Stimulated activated naive CD8-positive, alpha-beta T cell treated with anti-CD3 and anti-CD28 coated beads, Interleukin-15, amount 100 ng/mL, for 72 hours (primary cell): ENCODE data around the gene TIMM44.

Experiments used
- ATAC-seq: fragments of 150-1000 bp; cut with Tn5 transposase; 2 replicates; pipeline ENCODE4 v1.10.0; 2021; ENCODE audit warnings: mild to moderate bottlenecking, moderate library complexity
- DNase-seq, 2 donors: peaks; one replicate each; pipeline ENCODE4 v3.0.0; 2021 to 2022
- H3K27ac Mint-ChIP-seq, 2 donors: one replicate each; pipeline ENCODE4 v1.8.0; 2022; ENCODE audit warnings: mild to moderate bottlenecking in 2 of 2, mixed read lengths in 2 of 2, moderate library complexity in 2 of 2
- H3K27me3 Mint-ChIP-seq: one replicate; pipeline ENCODE4 v1.8.0; 2022; ENCODE audit warnings: mixed read lengths
- H3K4me1 Mint-ChIP-seq: one replicate; pipeline ENCODE4 v1.8.0; 2022; ENCODE audit warnings: mild to moderate bottlenecking, mixed read lengths
- H3K4me3 Mint-ChIP-seq, 2 donors: one replicate each; pipeline ENCODE4 v1.8.0; 2022; ENCODE audit warnings: mild to moderate bottlenecking in 2 of 2, mixed read lengths in 2 of 2, moderate library complexity in 1 of 2
- H3K9me3 Mint-ChIP-seq, 2 donors: one replicate each; pipeline ENCODE4 v1.8.0; 2022; ENCODE audit warnings: mixed read lengths in 2 of 2

Gene TIMM44

GRCh38 chr19:7908742-7909461, 34.6 kb downstream of the TIMM44 start:
- Mint-ChIP-seq H3K27ac (no peak overlapping the region), H3K9me3 (no peaks in the 10 kb centered on the region), H3K27me3 (no peaks in the 10 kb centered on the region), H3K4me1 (peaks cover 42% of the 10 kb centered on the region), H3K4me3 (no peak overlapping the region)
- DNase-seq (no peak), ATAC-seq (no peak)

- Mint-ChIP-seq H3K4me1 (peaks cover 46% of the 10 kb centered on the region), H3K27me3 (no peaks in the 10 kb centered on the region), H3K4me3 (no peak overlapping the region), H3K27ac (no peak overlapping the region), H3K9me3 (no peaks in the 10 kb centered on the region)
- ATAC-seq: no peak
- DNase-seq: no peak
Measured at GRCh38 chr19:7908078-7908699, 35.3 kb downstream of the TIMM44 start.

- Mint-ChIP-seq H3K9me3 (no peaks in the 10 kb centered on the region), H3K4me1 (peaks cover 52% of the 10 kb centered on the region), H3K4me3 (no peak overlapping the region), H3K27me3 (no peaks in the 10 kb centered on the region), H3K27ac (peak overlapping the region in 1 of 2 donors; percentile 61)
- DNase-seq (no peak), ATAC-seq (no peak)
Measured at GRCh38 chr19:7907544-7907943, 35.9 kb downstream of the TIMM44 start.

DNA sequence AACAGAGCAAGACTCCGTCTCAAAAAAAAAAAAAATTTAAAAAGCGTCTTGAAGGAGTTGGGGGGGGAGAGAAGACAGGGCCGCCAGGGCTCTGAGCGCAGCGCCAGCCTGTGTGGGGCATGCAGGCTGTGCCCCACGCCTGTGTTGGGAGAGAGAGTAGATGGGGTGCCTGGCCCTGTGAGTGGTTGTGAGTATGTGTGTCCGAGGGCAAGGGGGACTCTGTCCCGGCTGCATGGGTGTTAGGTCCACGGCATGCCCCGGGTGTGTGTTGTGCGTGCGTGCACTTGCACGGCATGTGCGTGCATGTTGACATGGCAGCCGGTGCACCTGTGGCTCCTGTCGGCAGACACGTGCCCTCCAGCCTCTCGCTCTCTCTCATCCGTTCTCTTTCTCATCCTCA, 36.3 kb downstream of the TIMM44 start:
- Mint-ChIP-seq H3K9me3 (no peaks in the 10 kb centered on the region), H3K27ac (peak overlapping the region; percentile 61 to 82), H3K4me1 (peaks cover 55% of the 10 kb centered on the region), H3K27me3 (no peaks in the 10 kb centered on the region), H3K4me3 (no peak overlapping the region)
- no peak for ATAC-seq
- DNase-seq: no peak

DNA sequence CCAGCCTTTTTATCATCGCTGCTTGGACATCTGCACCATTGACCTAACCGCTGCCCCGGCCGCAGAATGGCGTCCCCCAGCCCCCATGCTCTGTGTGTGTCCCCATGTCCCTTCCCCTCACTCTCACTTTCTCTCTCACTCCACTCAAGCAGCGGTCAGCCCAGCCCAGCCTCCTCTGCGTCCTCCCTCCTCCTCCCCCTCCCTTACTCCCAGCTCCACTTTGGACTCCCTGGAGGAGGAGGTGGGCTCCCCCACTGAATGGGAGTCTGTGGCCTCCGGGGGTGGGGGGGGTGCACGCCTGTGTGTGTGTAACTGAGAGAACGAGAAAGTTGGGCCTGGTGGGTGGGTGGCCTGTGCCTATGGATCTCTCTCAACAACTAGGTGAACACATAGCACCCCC, 37.6 kb downstream of the TIMM44 start:
- ATAC-seq (no peak), DNase-seq (no peak)
- Mint-ChIP-seq H3K27me3 (no peaks in the 10 kb centered on the region), H3K4me3 (peak overlapping the region; percentile 60 to 92), H3K27ac (peak overlapping the region in 1 of 2 donors; percentile 54), H3K9me3 (no peaks in the 10 kb centered on the region), H3K4me1 (peaks cover 55% of the 10 kb centered on the region)

DNA sequence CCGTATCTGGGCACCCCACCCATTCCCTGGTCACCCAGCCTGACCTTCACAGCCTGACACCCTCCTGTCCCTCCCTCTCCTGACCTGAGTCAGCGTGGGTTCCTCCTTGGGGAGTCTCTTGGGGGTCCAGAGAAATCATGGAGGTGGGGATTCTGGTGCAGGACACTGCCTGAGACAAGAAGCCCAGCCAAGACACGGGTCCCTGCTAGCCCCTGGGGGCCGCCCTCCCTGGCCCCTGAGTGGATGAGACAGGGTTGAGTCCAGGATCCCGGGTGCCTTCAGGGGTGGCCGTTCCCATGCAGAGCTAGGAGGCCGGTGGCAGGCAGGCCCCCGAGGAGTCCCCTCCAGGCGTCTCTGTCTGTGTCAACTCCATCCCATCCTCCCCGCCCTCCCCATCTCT, 38.2 kb downstream of the TIMM44 start:
- ATAC-seq (no peak), DNase-seq (no peak)
- Mint-ChIP-seq H3K4me1 (peaks cover 55% of the 10 kb centered on the region), H3K27me3 (no peaks in the 10 kb centered on the region), H3K27ac (peak overlapping the region; percentile 96 to 98), H3K4me3 (peak overlapping the region; percentile 92 to 95), H3K9me3 (no peaks in the 10 kb centered on the region)

- ATAC-seq (peak; percentile 69), DNase-seq (peak; percentile 70 to 76)
- H3K27me3 Mint-ChIP-seq: no peaks in the 10 kb centered on the region
- peak overlapping the region; percentile 96 to 98 for H3K27ac Mint-ChIP-seq
- H3K9me3 Mint-ChIP-seq: no peaks in the 10 kb centered on the region
- H3K4me1 Mint-ChIP-seq: peaks cover 55% of the 10 kb centered on the region
- H3K4me3 Mint-ChIP-seq: peak overlapping the region; percentile 92 to 95
Measured at GRCh38 chr19:7904074-7905020, 39.1 kb downstream of the TIMM44 start.

DNA sequence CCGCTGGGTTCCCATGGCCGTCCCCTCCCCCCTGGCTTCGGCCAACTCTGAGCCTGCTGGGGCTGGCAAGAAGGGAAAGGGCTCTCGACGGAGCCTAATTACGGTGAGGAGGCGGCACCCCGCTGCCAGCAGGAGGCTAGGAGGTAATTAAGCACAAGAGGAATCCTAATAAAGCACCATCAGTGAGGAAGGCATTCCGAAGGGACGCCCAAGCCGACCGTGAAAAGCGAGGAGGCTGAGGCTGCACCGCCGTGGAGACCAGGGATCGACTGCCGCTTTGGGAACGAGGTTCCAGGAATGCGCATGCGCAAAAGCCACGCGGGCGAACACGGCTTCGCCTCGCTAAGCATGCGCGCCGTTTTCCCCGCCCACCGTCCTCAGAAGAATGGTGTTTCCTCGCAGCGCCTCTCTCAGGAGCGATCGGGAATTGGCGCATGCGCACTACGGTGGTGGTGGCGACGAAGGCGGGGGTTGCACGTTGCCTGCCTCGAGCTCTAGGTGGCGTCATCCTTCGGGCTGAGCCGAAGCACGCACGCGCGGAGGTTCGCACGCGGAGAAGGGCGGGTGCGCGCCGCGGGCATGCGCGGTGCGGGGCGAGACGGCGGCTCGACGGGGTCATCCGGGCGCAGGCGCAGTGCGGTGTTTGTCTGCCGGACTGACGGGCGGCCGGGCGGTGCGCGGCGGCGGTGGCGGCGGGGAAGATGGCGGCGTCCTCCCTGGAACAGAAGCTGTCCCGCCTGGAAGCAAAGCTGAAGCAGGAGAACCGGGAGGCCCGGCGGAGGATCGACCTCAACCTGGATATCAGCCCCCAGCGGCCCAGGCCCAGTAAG, 40.0 kb downstream of the TIMM44 start, which contains the start of gene MAP2K7:
MAP2K7 (plus strand) TSS at position 634 of the 830 bp plus-strand sequence; CDS start at position 702, 68 bp downstream.
- peak within 1 kb of the TSS; percentile 96 to 99 for H3K27ac Mint-ChIP-seq
- peak within 1 kb of the TSS; percentile 94 to 95 for H3K4me3 Mint-ChIP-seq

DNA sequence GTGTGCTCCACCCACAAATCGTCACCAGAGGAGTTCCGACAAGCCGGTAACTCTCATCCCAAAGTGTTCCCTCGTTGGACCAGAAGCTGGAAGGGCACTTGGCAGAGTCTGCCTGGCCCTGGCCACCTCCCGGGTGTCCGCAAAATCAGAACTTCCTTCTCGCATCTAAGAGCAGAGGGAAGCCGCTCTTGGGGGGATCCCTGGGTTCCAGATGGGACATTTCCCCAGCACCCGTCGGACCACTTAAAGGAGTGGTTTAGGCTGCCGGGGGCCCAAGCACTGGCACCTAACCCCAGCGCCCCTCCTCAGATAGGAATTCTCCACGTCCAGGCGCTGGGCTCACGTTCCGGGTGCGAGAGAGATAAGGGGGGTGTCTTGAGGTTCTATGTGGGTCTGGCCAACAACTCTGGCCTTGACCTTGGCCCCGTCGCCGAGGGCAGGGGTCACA, 40.6 kb downstream of the TIMM44 start:
- ATAC-seq: no peak
- peaks cover 48% of the 10 kb centered on the region for H3K4me1 Mint-ChIP-seq
- H3K9me3 Mint-ChIP-seq: no peaks in the 10 kb centered on the region
- peak overlapping the region; percentile 92 to 99 for H3K27ac Mint-ChIP-seq
- DNase-seq: no peak
- no peaks in the 10 kb centered on the region for H3K27me3 Mint-ChIP-seq
- peak overlapping the region; percentile 91 to 94 for H3K4me3 Mint-ChIP-seq

More for the DNA sequence above, 40.0 kb downstream of the TIMM44 start, which contains the start of gene MAP2K7:
- Mint-ChIP-seq H3K27me3 (no peaks in the 10 kb centered on the region), H3K4me1 (peaks cover 54% of the 10 kb centered on the region), H3K9me3 (no peaks in the 10 kb centered on the region)
- DNase-seq (peak; percentile 100), ATAC-seq (peak; percentile 81)

DNA sequence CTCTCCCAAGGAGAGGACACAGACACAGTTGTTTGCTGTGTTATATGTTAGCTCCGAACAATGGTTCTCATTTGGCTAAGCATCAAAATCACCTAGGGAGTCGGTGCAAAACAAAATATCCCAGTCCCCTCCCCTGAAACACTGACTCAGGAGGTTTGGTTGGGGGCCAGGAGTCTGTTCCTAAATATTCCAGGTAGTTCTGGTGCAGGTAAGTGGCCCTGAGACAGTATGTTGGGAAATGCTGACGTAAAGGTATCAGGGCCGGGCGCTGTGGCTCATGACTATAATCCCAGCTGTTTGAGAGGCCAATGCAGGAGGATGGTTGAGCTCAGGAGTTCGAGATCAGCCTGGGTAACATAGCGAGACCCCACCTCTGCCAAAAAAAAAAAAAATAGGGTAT, 42.1 kb downstream of the TIMM44 start:
- ATAC-seq (no peak), DNase-seq (no peak)
- no peak overlapping the region for H3K27ac Mint-ChIP-seq
- H3K9me3 Mint-ChIP-seq: no peaks in the 10 kb centered on the region
- no peak overlapping the region for H3K4me3 Mint-ChIP-seq
- peaks cover 35% of the 10 kb centered on the region for H3K4me1 Mint-ChIP-seq
- H3K27me3 Mint-ChIP-seq: no peaks in the 10 kb centered on the region

DNA sequence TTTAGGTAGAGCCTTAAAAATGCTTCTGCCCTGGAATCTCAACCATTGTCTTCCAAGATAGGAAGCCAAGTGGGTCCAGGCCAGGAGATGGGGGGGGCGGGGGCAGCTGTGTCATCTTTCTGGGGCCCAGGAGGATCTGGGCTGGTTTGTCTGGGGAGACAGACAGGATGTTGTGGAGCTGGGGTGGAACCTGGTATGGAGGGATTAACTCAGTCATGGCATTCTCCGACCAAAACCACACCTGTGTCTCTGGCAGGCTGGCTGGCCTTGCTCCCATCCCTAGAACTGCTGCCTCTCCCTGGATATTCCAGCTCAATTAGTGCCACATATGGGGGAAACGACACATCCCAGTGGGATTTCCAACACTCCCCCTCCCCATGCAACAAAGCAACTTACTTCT, 42.5 kb downstream of the TIMM44 start:
- H3K4me3 Mint-ChIP-seq: no peak overlapping the region
- H3K27me3 Mint-ChIP-seq: no peaks in the 10 kb centered on the region
- H3K9me3 Mint-ChIP-seq: no peaks in the 10 kb centered on the region
- H3K27ac Mint-ChIP-seq: no peak overlapping the region
- DNase-seq (no peak), ATAC-seq (no peak)
- H3K4me1 Mint-ChIP-seq: peaks cover 31% of the 10 kb centered on the region

- ATAC-seq (no peak), DNase-seq (no peak)
- Mint-ChIP-seq H3K27ac (no peak overlapping the region), H3K4me1 (peaks cover 26% of the 10 kb centered on the region), H3K4me3 (no peak overlapping the region), H3K27me3 (peaks cover 2% of the 10 kb centered on the region), H3K9me3 (no peaks in the 10 kb centered on the region)
Measured at GRCh38 chr19:7900401-7900870, 43.0 kb downstream of the TIMM44 start.

DNA sequence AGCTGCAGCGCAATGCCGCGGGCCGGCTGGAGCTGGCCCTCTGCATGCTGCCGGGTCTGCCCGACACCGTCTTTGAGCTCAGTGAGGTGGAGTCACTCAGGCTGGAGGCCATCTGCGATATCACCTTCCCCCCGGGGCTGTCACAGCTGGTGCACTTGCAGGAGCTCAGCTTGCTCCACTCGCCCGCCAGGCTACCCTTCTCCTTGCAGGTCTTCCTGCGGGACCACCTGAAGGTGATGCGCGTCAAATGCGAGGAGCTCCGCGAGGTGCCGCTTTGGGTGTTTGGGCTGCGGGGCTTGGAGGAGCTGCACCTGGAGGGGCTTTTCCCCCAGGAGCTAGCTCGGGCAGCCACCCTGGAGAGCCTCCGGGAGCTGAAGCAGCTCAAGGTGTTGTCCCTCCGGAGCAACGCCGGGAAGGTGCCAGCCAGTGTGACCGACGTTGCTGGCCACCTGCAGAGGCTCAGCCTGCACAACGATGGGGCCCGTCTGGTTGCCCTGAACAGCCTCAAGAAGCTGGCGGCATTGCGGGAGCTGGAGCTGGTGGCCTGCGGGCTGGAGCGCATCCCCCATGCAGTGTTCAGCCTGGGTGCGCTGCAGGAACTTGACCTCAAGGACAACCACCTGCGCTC, 43.6 kb downstream of the TIMM44 start:
- ATAC-seq (no peak), DNase-seq (no peak)
- Mint-ChIP-seq H3K4me3 (no peak overlapping the region), H3K9me3 (no peaks in the 10 kb centered on the region), H3K27me3 (peaks cover 7% of the 10 kb centered on the region), H3K27ac (no peak overlapping the region), H3K4me1 (peaks cover 20% of the 10 kb centered on the region)

DNA sequence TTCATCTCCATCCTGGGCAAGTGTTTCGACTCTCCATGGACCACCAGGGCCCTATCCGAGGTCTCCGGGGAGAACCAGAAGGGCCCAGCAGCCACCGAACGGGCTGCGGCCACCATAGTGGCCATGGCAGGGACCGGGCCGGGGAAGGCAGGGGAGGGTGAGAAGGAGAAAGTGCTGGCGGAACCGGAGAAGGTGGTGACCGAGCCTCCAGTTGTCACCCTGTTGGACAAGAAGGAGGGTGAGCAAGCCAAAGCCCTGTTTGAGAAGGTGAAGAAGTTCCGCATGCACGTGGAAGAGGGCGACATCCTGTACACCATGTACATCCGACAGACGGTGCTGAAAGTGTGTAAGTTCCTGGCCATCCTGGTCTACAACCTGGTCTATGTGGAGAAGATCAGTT, 44.5 kb downstream of the TIMM44 start:
- peaks cover 16% of the 10 kb centered on the region for H3K27me3 Mint-ChIP-seq
- H3K27ac Mint-ChIP-seq: no peak overlapping the region
- ATAC-seq (no peak), DNase-seq (no peak)
- H3K4me1 Mint-ChIP-seq: peaks cover 18% of the 10 kb centered on the region
- no peaks in the 10 kb centered on the region for H3K9me3 Mint-ChIP-seq
- no peak overlapping the region for H3K4me3 Mint-ChIP-seq
